Activated B cell treated with CpG ODN at 0.5 μM for 24 hours (primary cell): ENCODE data around the gene RTP3. TPM values are rescaled to one million over a fixed set of nuclear protein-coding genes. Genes with fewer than 3 reads are reported as not detected.

Experiments
- ATAC-seq: fragments of 200-7000 bp; cut with Tn5 transposase; one replicate; pipeline ENCODE4 v1.10.0; 2021; ENCODE audit warnings: low read depth, mild to moderate bottlenecking, moderate library complexity
- CTCF ChIA-PET: fragments of 350-600 bp; sonication (Branson Sonifier 250); formaldehyde crosslinking; loops from one replicate; lab custom pipeline; 2021; ENCODE audit warnings: antibody characterized with exemption; lab: Charles Lee
- POLR2A ChIA-PET: fragments of 350-600 bp; sonication (Branson Sonifier 250); formaldehyde crosslinking; loops from one replicate; lab custom pipeline; 2021; ENCODE audit warnings: antibody characterized with exemption; lab: Charles Lee
- DNase-seq: peaks from one replicate; pipeline ENCODE4 v3.0.0; 2022
- H3K27ac Mint-ChIP-seq: one replicate; pipeline ENCODE4 v1.8.0; 2020; ENCODE audit warnings: mixed read lengths
- H3K27me3 Mint-ChIP-seq: one replicate; pipeline ENCODE4 v1.8.0; 2021; ENCODE audit warnings: mixed read lengths
- H3K36me3 Mint-ChIP-seq: one replicate; pipeline ENCODE4 v1.8.0; 2021; ENCODE audit warnings: low read depth, mixed read lengths
- H3K4me1 Mint-ChIP-seq: one replicate; pipeline ENCODE4 v1.8.0; 2021; ENCODE audit warnings: mixed read lengths
- H3K4me3 Mint-ChIP-seq: one replicate; pipeline ENCODE4 v1.8.0; 2020; ENCODE audit warnings: mild to moderate bottlenecking, mixed read lengths
- H3K9me3 Mint-ChIP-seq: one replicate; pipeline ENCODE4 v1.8.0; 2020; ENCODE audit warnings: mixed read lengths
- CTCF ChIP-seq: fragments of 200-600 bp; IDR thresholded peaks from one replicate; pipeline ENCODE4 v1.8.0; 2022; ENCODE audit warnings: antibody characterized with exemption, mild to moderate bottlenecking
- intact Hi-C: fragments of 100-400 bp; cut with micrococcal nuclease; formaldehyde crosslinking; loops from one replicate; pipeline ENCODE4 v1.15.1; 2024
- total RNA-seq: library from RNA; stranded (reverse); gene quantifications from 2 replicates; pipeline ENCODE4 v1.2.3, GENCODE V29; 2022

RTP3 gene
- total RNA-seq, 1 donor from 2014 or later, result not detected

- POLR2A ChIA-PET, result no interaction called here
- CTCF ChIA-PET, result no interaction called here
- H3K27ac Mint-ChIP-seq, result no peak overlapping the region
- H3K36me3 Mint-ChIP-seq, result no peaks in the 10 kb centered on the region
- DNase-seq (no peak), ATAC-seq (no peak)
- intact Hi-C loops, result no loop called here
- no peak overlapping the region for H3K4me3 Mint-ChIP-seq
- TF ChIP-seq CTCF, result no peak
- no peaks in the 10 kb centered on the region for H3K27me3 Mint-ChIP-seq
- H3K9me3 Mint-ChIP-seq, result no peaks in the 10 kb centered on the region
- H3K4me1 Mint-ChIP-seq, result no peaks in the 10 kb centered on the region
These were observed 25.8 kb downstream of the RTP3 start for GRCh38 chr3:46523556-46523955.

DNA sequence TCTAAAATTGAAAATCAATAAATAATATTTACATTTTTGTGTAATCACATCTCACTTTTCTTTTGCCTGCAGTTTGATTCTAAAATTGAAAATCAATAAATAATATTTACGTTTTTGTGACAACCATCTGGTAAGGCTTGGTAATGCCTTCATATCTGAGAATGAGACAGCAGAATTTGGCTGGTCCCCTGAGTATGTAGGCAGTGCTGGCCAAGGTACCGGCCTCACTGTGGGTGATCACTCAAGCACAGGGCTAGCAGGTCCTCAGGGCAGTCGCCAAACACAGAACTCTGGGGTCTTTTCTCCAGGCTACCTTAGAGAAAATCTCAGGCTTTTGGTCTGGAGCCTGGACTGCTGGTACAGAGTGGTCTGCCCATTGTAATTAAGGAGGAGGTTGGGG, 26.2 kb downstream of the RTP3 start:
- H3K4me1 Mint-ChIP-seq, result no peaks in the 10 kb centered on the region
- no peak for TF ChIP-seq CTCF
- H3K9me3 Mint-ChIP-seq, result no peaks in the 10 kb centered on the region
- H3K4me3 Mint-ChIP-seq, result no peak overlapping the region
- no peaks in the 10 kb centered on the region for H3K36me3 Mint-ChIP-seq
- no peaks in the 10 kb centered on the region for H3K27me3 Mint-ChIP-seq
- no peak overlapping the region for H3K27ac Mint-ChIP-seq
- ATAC-seq (no peak), DNase-seq (no peak)
- intact Hi-C loops, result no loop called here
- ChIA-PET CTCF (no interaction called here), POLR2A (no interaction called here)

DNA sequence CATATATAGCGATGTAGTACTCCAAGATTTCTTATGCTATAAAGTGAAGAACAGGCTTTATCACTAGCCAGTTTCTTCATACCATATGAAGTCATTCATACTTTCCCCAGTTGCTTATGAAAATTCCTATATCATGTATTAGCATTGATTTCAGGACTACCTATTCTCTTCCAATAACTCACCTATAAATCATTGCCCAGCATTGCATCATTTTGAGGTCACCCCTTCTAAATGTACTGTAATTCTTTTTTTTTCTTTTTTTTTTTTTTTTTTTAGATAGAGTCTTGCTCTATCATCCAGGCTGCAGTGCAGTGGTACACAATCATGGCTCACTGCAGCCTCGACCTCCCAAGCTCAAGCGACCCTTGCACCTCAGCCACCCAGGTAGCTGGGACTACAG, 27.1 kb downstream of the RTP3 start:
- CTCF ChIA-PET, result no interaction called here

GRCh38 chr3:46527239-46527638, 29.5 kb downstream of the RTP3 start:
- H3K27ac Mint-ChIP-seq, result no peak overlapping the region
- POLR2A ChIA-PET, result interaction anchor here (0.7 to 3.2 kb wide), 2 partner anchors 11 to 34 kb away, joined by 3 to 13 read pairs; no protein-coding TSS in a partner anchor
- H3K27me3 Mint-ChIP-seq, result peaks cover 4% of the 10 kb centered on the region

More for the DNA sequence above, 27.1 kb downstream of the RTP3 start:
- no peaks in the 10 kb centered on the region for H3K9me3 Mint-ChIP-seq
- no peak for TF ChIP-seq CTCF
- intact Hi-C loops, result no loop called here
- H3K27me3 Mint-ChIP-seq, result no peaks in the 10 kb centered on the region
- POLR2A ChIA-PET, result no interaction called here
- DNase-seq (no peak), ATAC-seq (no peak)
- H3K36me3 Mint-ChIP-seq, result no peaks in the 10 kb centered on the region
- no peak overlapping the region for H3K27ac Mint-ChIP-seq
- H3K4me3 Mint-ChIP-seq, result no peak overlapping the region
- no peaks in the 10 kb centered on the region for H3K4me1 Mint-ChIP-seq

DNA sequence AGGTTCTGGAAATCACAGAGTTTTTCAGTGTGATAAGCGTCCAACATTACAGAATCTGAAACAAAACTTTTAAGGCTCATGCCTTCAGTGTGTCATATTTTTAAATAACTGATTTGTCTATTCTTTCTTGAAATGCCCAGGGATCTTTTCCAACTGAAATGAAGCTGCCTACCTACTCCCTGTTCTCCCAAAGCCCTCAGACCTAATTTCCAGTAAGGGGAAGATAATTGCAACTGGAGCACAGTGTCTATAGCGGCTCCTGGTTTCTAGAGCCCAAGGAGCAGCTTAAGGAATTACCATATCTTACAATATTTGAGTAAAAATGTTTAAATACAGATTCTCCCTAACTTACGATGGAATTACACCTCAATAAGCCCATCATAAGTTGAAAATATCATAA, 35.3 kb downstream of the RTP3 start:
- Mint-ChIP-seq H3K36me3 (no peaks in the 10 kb centered on the region), H3K4me3 (no peak overlapping the region), H3K27me3 (peaks cover 6% of the 10 kb centered on the region), H3K27ac (no peak overlapping the region), H3K9me3 (no peaks in the 10 kb centered on the region), H3K4me1 (peaks cover 26% of the 10 kb centered on the region)
- CTCF ChIA-PET, result interaction anchor here (1.2 kb wide), 1 partner anchor 44 kb away, joined by 3 read pairs; no protein-coding TSS in a partner anchor
- POLR2A ChIA-PET, result interaction anchor here (1.1 to 1.2 kb wide), 2 partner anchors 8 to 45 kb away, joined by 3 to 4 read pairs; no protein-coding TSS in a partner anchor
- TF ChIP-seq CTCF, result no peak
- no peak for ATAC-seq
- intact Hi-C loops, result loop anchor here (10.0 kb wide), 3 partner anchors 442 to 688 kb away; partner anchors contain the start of genes CCDC12, FYCO1, LZTFL1 and NBEAL2
- DNase-seq, result no peak

More at GRCh38 chr3:46527239-46527638, 29.5 kb downstream of the RTP3 start:
- no peak for TF ChIP-seq CTCF
- ATAC-seq, result no peak
- CTCF ChIA-PET, result interaction anchor here (0.7 to 1.8 kb wide), 3 partner anchors 38 to 386 kb away, joined by 3 to 6 read pairs (median 3); no protein-coding TSS in a partner anchor
- intact Hi-C loops, result no loop called here
- Mint-ChIP-seq H3K4me3 (no peak overlapping the region), H3K4me1 (no peaks in the 10 kb centered on the region), H3K36me3 (no peaks in the 10 kb centered on the region), H3K9me3 (no peaks in the 10 kb centered on the region)
- DNase-seq, result no peak
